Gastrocnemius medialis (tissue), 4 donors: ENCODE measurements around the gene TMEM238.

Experiments used
- CTCF ChIP-seq, 5 experiments: fragments of 450-650 bp in 3 of 5; fragments of 200-600 bp in 2 of 5; sonication (generic) in 2 of 5; IDR thresholded peaks in 4 of 5; conservative IDR thresholded peaks in 1 of 5; 1 replicate in 4 of 5; 2 replicates in 1 of 5; pipeline ENCODE4 v1.5.1; 2016 to 2019; ENCODE audit warnings: antibody characterized with exemption in 5 of 5, mild to moderate bottlenecking in 3 of 5, moderate library complexity in 3 of 5
- POLR2A ChIP-seq, 2 donors: fragments of 450-650 bp; IDR thresholded peaks; one replicate each; pipeline ENCODE4 v1.6.1; 2017; ENCODE audit warnings: antibody characterized with exemption in 2 of 2, mild to moderate bottlenecking in 2 of 2, moderate library complexity in 2 of 2

- TF ChIP-seq CTCF (IDR thresholded peaks at IDR 0.05 in 4 of 5, conservative IDR thresholded peaks at IDR 0.05 in 1 of 5) (no peak), POLR2A (IDR thresholded peaks at IDR 0.05) (no peak)
Measured at GRCh38 chr19:55406826-55407549, 22.9 kb upstream of the TMEM238 start.
